ENCODE results near the gene ZNF217.
"Not testable (repeated sequence)": the region's sequence is repeated elsewhere in the genome, so short reads cannot be mapped to it uniquely, and the experiment has no call there.

The ZNF217 gene

DNA sequence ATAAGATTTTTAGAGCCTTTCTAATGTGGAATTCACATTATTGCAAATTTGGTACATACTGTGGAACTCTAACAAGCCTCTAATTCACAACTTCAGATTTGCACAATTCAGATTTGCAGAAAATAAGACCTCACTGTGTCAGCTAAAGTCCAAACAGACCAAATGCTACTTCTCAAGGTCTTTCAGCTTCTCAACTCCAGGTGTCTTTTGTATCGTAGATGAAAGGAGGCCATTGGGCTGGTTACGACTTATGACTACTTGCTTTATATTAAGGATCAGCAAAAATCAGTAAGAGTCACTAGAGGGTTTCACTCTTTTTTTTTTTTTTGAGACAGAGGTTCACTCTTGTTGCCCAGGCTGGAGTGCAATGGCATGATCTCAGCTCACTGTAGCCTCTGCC, 37.8 kb downstream of the ZNF217 start:
- Histone ChIP-seq H3K27ac (ENCODE audit: low read depth, low read length, poor library complexity, severe bottlenecking) (no peak overlapping the region), H2AFZ (ENCODE audit: low read length) (no peak overlapping the region), H3K9me2 (ENCODE audit: low read depth, low read length) (no peaks in the 10 kb centered on the region), H3K9me3 (ENCODE audit: low read length) (no peaks in the 10 kb centered on the region), H3K9ac (ENCODE audit: low read length) (no peak overlapping the region), H3K4me2 (ENCODE audit: low read length) (no peak overlapping the region), H4K20me1 (ENCODE audit: insufficient read depth, low read length) (no peaks in the 10 kb centered on the region), H3K4me3 (ENCODE audit: low read depth, low read length, poor library complexity, severe bottlenecking) (no peak overlapping the region), H3K36me3 (ENCODE audit: insufficient read depth, low read length) (peaks cover 5% of the 10 kb centered on the region; the same call in 1 of the 2 replicates), H3K27me3 (ENCODE audit: insufficient read depth, low read length) (no peaks in the 10 kb centered on the region), H3F3A (ENCODE audit: insufficient read depth, low read length) (no peaks in the 10 kb centered on the region), H3K4me1 (ENCODE audit: insufficient read depth, low read length, severe bottlenecking) (no peaks in the 10 kb centered on the region), H3K79me2 (ENCODE audit: insufficient read depth, low read length) (no peaks in the 10 kb centered on the region)
- no peak for TF ChIP-seq EZH2 (IDR thresholded peaks at IDR 0.05; ENCODE audit: borderline replicate concordance, low read length)
- no peak for TF ChIP-seq CTCF (IDR thresholded peaks at IDR 0.05; ENCODE audit: low read length)

DNA sequence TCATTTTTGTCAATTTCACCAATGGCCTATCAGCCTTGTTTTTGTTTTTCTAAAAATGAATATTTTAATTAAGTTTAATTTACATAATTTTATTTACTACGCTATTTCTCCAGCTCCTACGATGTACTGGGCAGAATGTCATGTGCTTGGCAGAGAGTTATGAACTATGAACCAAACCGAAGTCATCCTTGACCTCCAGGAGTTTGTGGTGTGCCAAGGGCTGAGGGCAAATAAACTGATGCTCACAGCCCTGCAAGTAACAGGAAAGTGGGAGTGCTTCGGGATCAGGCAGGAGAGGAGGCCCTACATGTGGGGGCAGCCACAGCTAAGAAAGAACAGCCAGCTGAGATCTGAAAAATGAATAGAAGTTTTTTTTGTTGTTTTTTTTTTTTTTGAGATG, 38.6 kb downstream of the ZNF217 start:
- TF ChIP-seq CTCF (IDR thresholded peaks at IDR 0.05; ENCODE audit: low read length) (no peak), EZH2 (IDR thresholded peaks at IDR 0.05; ENCODE audit: borderline replicate concordance, low read length) (no peak)
- no peak overlapping the region for H3K4me2 ChIP-seq (ENCODE audit: low read length)
- H3K9ac ChIP-seq (ENCODE audit: low read length), result no peak overlapping the region

DNA sequence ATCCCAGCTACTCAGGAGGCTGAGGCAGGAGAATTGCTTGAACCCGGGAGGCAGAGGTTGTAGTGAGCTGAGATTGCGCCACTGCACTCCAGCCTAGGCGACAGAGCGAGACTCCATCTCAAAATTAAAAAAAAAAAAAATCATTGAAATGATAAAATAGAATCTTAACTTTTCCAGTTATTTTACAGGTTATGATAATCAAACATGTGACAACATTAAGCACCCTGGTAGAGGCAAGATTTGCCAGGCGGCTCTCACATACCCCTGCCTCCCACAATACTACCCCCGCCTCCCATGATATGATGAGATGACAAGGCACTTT, 41.1 kb downstream of the ZNF217 start:
- not testable (repeated sequence) for H3K4me2 ChIP-seq (ENCODE audit: low read length); H4K20me1 ChIP-seq (ENCODE audit: insufficient read depth, low read length); H3K4me1 ChIP-seq (ENCODE audit: insufficient read depth, low read length, severe bottlenecking); H3K9me3 ChIP-seq (ENCODE audit: low read length); H3F3A ChIP-seq (ENCODE audit: insufficient read depth, low read length); H3K9me2 ChIP-seq (ENCODE audit: low read depth, low read length); H2AFZ ChIP-seq (ENCODE audit: low read length); H3K9ac ChIP-seq (ENCODE audit: low read length); H3K79me2 ChIP-seq (ENCODE audit: insufficient read depth, low read length); H3K4me3 ChIP-seq (ENCODE audit: low read depth, low read length, poor library complexity, severe bottlenecking); H3K27ac ChIP-seq (ENCODE audit: low read depth, low read length, poor library complexity, severe bottlenecking); H3K36me3 ChIP-seq (ENCODE audit: insufficient read depth, low read length); H3K27me3 ChIP-seq (ENCODE audit: insufficient read depth, low read length)

More for the DNA sequence above, 38.6 kb downstream of the ZNF217 start:
- H3F3A ChIP-seq (ENCODE audit: insufficient read depth, low read length), result no peaks in the 10 kb centered on the region
- no peak overlapping the region for H3K4me3 ChIP-seq (ENCODE audit: low read depth, low read length, poor library complexity, severe bottlenecking)
- H3K36me3 ChIP-seq (ENCODE audit: insufficient read depth, low read length), result peaks cover 5% of the 10 kb centered on the region; the same call in 1 of the 2 replicates
- H3K27me3 ChIP-seq (ENCODE audit: insufficient read depth, low read length), result no peaks in the 10 kb centered on the region
- H3K79me2 ChIP-seq (ENCODE audit: insufficient read depth, low read length), result no peaks in the 10 kb centered on the region
- H3K4me1 ChIP-seq (ENCODE audit: insufficient read depth, low read length, severe bottlenecking), result no peaks in the 10 kb centered on the region
- H3K27ac ChIP-seq (ENCODE audit: low read depth, low read length, poor library complexity, severe bottlenecking), result no peak overlapping the region
- H3K9me3 ChIP-seq (ENCODE audit: low read length), result no peaks in the 10 kb centered on the region
- H4K20me1 ChIP-seq (ENCODE audit: insufficient read depth, low read length), result no peaks in the 10 kb centered on the region
- H2AFZ ChIP-seq (ENCODE audit: low read length), result no peak overlapping the region
- no peaks in the 10 kb centered on the region for H3K9me2 ChIP-seq (ENCODE audit: low read depth, low read length)

DNA sequence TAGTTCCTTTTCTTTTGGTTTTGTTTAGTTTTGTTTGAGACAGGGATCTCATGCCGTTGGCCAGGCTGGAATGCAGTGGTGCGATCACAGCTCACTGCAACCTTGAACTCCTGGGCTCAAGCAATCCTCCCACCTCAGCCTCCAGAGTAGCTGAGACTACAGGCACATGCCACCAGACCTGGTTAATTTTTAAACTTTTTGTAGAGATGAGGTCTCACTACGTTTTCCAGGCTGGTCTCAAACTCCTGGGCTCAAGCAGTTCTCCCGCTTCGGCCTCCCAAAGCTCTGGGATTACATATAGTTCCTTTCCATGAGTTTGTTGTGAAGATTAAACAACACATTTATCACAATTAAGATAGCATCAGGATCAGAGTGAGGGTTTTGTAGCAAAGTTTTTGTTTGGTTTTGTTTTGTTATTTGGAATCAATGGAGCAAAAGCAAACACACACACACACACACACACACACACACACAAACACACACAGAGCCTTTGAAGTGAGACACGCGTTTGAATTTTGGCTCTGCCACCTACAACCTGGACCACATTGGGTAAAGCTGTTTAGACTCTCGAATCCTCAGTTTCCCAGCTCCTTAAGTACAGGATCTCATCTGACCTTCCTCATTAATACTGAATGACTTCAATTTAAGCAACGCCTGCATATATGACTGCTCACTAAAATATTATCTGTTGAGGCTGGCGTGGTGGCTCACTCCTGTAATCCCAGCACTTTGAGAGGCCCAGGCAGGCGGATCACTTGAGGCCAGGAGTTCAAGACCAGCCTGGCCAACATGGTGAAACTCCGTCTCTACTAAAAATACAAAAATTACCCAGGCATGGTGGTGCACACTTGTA, 41.7 kb downstream of the ZNF217 start:
- H3K79me2 ChIP-seq (ENCODE audit: insufficient read depth, low read length); H4K20me1 ChIP-seq (ENCODE audit: insufficient read depth, low read length); H3K36me3 ChIP-seq (ENCODE audit: insufficient read depth, low read length); H3K27ac ChIP-seq (ENCODE audit: low read depth, low read length, poor library complexity, severe bottlenecking); H3K9me2 ChIP-seq (ENCODE audit: low read depth, low read length); H3K4me2 ChIP-seq (ENCODE audit: low read length); H3K9ac ChIP-seq (ENCODE audit: low read length); H3K9me3 ChIP-seq (ENCODE audit: low read length); H2AFZ ChIP-seq (ENCODE audit: low read length); H3K27me3 ChIP-seq (ENCODE audit: insufficient read depth, low read length); H3K4me1 ChIP-seq (ENCODE audit: insufficient read depth, low read length, severe bottlenecking); H3F3A ChIP-seq (ENCODE audit: insufficient read depth, low read length); H3K4me3 ChIP-seq (ENCODE audit: low read depth, low read length, poor library complexity, severe bottlenecking): not testable (repeated sequence)
